HG02642 (cell line): ENCODE data around the gene HAGHL.
A peak's percentile ranks its signal among the peaks of the same experiment; 100 is the strongest.

Source experiments
- ATAC-seq: cut with Tn5 transposase; IDR thresholded peaks from one replicate; pipeline ENCODE4 v1.9.1; 2021; ENCODE audit warnings: mild to moderate bottlenecking; ENCODE audit not compliant: unreplicated experiment, poor library complexity

HAGHL gene

DNA sequence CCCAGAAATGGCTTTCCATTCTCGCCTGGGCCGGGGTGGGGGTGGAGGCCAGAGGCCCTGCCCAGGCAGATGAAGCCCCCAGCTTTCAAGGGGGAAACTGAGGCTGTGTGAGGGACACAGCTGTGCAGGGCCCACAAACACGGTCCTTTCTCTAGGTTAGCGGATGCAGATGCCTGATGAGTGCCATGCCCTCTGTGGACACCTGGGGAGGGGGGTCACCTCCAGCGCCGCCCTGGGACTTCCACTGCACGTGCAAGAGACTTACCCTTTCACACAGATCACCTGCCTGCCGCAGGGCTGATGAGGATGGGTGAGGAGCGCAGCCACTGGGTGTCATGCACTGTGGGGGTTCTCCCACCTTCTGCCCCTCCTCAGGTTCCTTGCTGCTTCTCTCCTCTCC lies 8.5 kb upstream of the HAGHL start:
- ATAC-seq = no peak

DNA sequence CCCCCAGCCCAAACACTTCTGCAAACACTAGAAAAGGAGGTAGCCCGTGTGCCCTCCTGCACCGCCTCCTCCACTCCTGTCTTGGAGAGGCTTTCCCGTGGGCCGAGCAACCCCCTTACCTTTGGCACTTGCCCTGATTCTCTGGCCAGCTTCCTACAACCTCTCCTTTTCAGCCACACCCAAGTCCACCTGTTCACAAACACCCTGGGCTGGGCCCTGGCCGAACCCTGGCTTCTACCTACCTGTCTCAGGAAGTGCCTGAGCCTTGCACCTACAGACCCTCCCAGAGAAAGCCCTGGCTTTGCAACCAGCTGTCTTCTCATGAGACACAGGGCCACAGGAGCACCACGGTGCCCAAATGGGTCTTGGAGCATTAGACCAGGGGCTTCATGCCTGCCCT lies 8.0 kb upstream of the HAGHL start:
- ATAC-seq = no peak

DNA sequence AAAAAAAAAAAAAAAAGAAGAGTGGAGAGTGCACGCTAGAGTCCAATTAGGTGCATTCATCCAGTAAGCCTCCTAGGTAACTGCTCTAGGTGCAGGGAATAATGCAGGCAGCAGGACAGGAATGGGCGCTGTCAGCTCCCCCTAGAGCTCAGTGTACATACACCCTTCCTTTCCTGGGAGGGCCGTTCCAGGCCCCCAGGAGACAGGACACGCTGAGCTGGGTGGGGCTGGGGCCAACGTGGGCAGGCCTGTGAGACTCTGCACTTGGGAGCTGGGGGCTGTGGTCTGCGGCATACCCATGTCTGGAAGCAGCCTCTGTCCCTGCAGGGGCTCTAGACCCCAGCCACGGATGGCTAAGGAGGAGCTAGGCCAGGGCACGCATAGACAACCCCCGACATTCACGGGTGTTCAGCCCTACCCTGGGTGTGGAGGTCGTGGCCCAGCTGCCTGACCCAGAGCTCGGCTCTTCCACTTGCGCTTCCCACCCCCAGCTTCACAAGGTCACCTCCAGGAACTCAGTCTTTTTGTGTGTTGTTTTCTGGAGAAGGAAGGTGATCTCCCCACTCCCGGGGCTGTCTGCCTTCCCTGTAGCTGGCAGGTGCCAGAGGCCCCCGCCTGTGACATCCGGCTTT lies 7.0 kb upstream of the HAGHL start:
- ATAC-seq = no peak

DNA sequence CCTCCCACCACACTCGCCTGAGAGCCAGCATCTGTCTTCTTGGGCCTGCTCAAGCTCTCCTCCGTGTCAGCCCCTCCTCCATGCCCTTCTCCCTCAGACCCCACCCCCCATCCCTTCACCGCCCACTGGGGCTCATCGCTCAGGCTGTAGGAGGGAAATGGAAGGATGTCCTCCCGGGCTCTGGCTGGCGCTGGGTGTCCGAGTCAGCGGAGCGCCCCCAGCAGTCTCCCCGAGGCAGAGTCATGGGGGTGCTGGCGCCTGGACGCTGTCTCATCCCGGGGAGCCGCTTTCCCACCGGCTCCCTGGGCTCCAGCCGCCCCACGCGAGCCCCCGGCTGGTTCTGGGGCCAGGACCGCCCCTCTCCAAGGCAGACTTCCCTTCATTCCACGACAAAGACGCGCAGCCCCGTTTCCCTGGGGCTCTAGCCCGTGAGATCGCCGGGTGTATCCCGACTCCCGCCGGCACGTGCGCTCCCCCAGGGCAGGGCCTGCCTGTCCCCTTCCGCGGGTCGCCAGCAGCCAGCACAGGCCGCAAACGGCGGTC lies 6.4 kb upstream of the HAGHL start:
- peak; percentile 22 for ATAC-seq

DNA sequence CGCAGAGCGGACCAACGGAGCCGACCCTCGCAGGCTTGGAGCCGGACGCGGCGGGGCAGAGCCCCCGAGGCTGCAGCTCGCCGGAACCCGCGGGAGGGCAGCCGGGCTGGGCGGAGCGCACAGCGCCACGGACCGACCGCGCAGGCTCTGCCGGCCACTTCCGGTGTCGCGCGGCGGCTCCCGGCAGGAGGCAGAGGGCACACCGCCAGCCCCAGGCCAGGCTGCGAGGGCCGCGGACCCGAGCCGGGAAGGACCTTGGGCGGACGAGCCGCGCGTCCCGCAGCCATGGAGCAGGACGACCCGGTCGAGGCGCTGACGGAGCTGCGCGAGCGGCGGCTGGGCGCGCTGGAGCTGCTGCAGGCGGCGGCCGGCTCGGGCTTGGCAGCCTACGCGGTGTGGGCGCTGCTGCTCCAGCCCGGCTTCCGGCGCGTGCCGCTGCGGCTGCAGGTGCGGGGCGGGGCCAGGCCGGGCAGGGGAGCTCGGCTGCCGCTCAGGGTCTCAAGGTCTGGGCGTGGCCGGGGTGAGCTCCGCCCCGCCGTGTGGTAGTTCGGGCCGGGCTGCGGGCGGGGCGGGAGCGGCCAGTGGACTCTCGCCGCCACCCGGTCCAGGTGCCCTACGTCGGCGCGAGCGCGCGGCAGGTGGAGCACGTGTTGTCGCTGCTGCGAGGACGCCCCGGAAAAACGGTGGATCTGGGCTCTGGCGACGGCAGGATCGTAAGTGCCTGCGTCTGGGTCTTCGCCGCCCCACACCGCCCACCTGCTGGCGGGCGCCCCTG lies 5.7 kb upstream of the HAGHL start, which contains the start of gene ANTKMT:
Gene ANTKMT, plus strand, starts transcription at position 157 of the 775 bp plus-strand sequence. Its CDS starts 129 bp downstream, at position 286.
- ATAC-seq = peak; percentile 73

DNA sequence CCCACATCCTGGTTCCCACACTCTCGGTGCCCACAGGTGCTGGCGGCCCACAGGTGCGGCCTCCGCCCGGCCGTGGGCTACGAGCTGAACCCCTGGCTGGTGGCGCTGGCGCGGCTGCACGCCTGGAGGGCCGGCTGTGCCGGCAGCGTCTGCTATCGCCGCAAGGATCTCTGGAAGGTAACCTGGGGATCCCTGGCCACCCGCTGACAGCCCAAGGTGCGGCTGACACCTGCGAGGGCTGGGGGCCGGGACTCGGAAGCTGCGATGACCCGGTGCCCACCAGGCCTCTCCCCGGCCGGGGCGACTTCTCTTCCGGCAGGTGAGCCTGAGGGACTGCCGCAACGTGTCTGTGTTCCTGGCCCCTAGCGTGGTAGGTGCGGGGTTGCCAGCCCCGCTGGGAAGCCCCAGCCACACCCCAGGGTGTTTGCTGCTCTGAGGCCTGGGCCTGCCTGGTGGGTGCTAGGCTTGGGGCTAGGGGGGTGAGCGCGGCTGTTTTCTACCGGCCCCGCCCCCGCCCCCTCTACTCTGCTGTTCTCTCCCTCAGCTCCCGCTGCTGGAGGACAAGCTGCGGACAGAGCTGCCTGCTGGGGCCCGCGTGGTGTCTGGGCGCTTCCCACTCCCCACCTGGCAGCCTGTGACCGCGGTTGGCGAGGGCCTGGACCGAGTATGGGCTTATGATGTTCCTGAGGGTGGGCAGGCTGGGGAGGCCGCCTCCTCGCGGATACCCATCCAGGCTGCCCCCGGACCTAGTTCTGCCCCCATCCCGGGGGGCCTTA lies 5.0 kb upstream of the HAGHL start:
- no peak for ATAC-seq

DNA sequence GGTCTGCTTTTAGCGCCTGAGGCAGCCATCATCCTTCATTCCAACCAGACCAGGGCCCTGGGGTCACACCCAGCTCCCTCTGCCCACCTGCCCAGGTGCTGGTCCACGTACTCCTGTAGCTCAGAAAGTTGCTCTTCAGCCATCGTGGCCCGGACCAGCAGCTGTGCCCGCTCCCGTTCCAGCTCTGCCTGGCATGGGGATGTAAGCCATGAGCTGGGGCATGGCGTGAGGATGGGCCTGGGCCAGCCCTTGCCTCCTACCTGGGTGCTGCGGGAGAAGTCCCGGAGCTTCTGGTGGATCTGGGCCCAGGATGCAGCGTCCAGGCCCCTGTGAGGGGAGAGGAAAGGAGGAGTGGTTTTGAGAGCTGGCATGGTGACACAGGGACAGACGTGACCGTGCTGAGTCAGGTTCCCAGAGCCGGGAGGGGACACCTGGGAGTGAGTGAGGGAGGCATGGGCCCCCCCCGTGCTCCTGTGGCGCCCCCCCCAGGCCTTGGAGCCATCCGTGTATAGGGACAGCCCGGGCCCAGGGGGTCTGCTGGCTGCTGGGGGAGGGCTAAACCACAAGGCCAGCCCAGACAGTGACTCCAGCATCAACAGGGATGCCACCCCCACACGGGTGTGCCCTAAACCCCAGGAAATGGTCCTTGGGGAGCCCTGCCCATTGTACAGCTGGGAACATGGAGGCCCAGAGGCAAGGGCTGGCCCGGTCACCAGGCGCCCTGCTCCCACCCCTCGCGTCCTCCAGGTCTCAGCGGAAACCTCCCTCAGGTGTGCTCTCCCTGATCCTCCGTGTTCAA lies 3.9 kb upstream of the HAGHL start:
- no peak for ATAC-seq

DNA sequence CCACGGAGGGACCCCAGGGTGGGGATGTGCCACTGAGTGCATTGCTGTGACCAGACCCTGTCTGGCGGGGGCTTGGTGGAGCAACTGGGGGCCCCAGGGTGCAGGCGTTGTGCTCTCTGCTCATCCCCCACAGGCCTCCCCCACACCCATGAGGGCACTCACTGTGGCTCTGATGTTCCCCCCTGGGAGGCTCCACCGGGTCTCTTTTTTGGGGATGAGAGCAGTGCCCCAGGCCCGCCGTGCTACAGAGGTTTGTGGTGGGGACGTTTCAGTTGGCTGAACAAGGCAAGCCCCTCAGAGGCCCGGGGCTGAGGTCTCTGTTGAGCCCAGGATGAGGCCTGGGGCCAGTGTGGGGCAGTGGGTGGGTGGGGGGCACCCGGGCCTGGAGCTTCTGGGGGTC lies 3.2 kb upstream of the HAGHL start:
- ATAC-seq = no peak

DNA sequence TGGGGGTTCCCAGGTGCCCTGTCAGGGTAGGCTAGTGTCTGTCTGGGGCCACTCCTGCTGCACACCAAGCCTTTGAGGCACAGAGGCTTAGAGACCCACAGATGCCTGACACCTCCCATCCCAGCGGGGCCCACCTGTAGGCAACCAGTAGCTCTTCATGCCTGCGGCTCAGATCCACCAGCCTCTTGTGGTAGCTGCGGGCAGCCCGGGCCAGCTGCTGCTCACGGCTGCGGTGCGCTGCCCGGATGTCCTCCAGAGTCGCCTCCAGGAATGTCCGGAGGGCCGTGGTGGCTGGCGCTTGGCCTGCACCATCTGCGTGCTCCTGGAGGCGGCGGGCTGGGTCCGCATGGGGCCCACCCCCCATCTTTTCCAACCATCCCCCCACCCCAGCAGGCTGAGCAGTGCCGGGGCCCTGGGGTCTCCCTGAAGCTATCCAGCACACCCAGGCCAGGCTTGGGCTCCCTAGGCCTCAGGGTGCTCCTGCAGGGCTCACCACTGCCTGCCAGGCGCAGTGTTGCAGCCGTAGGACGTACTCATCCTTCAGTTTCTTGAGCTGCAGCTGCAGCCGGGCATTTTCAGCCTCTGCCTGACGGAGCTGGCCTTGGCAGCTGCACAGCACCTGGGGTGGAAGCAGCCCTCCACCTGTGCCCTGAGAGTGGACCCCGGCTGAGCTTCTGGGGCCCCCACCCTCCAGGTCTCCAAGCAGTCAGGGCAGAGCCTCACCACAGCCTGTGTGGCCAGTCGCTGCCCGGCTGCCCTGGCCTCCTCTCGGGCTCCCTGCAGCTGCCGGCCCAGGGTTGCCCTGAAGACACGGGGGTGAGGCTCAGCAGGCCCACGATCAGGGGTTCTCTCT lies 2.5 kb upstream of the HAGHL start:
- ATAC-seq = no peak

DNA sequence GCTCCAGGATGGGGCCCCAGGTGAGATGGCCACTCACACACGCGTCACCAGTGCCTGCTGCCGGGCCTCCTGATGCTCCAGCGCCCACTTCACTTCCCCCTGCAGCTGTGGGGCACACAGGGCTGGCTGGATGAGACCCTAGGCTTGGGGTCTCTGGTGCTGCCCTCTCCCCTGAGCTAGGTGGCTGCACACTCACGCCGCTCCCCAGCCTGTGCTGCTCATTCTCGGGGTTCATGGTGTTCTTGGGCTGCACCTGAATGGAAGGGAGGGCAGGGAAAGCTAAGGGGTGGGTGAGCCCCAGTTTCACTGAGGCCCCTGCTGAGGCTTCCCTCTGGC lies 1.9 kb upstream of the HAGHL start:
- ATAC-seq = no peak

DNA sequence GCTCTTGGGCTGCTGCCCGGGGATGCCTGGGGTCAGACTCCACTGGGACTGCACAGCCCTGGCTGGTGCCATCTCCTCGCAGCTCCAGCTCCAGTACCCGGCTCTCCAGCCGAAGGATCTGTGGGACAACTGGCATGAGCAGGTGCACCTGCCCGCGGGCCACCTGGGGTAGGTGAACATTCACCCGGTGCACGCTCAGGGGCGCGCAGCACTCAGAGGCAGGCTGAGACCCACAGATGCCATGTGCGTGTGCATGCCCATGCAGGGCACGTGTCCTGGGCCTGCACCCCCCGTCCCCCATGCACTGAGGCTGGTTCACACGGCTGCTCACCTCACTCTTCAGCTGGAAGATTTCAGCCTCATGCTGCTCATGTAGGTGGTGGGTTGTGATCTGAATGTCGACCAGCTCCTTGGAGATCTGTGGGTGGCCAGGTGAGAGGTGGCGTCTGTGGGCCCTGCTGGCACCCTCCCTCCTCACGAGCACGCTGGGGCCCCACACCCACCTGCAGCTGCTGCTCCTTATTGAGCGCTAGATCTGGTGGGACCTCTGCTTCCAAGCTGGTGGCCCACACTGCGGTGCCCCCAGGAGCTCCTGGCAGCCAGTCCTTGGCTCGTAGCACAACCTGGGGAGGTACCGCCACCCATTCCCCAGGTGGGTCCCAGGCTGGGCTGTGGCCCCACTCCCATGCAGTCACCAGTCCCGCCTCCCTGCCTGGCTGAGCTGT lies 1.3 kb upstream of the HAGHL start:
- ATAC-seq = no peak

DNA sequence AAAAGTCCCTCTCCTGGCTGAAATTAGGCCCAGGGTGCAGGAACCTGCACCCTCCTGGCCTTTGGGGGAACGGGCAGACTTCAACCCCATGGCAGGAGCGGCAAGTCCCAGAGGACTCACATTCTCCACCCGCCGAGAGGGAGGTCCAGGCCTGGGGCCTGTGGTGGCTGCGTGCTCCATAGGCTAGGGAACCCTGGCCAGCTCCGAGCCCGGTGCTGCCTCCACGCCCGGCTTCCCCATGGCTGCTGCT lies 793 bp upstream of the HAGHL start:
- ATAC-seq = no peak

DNA sequence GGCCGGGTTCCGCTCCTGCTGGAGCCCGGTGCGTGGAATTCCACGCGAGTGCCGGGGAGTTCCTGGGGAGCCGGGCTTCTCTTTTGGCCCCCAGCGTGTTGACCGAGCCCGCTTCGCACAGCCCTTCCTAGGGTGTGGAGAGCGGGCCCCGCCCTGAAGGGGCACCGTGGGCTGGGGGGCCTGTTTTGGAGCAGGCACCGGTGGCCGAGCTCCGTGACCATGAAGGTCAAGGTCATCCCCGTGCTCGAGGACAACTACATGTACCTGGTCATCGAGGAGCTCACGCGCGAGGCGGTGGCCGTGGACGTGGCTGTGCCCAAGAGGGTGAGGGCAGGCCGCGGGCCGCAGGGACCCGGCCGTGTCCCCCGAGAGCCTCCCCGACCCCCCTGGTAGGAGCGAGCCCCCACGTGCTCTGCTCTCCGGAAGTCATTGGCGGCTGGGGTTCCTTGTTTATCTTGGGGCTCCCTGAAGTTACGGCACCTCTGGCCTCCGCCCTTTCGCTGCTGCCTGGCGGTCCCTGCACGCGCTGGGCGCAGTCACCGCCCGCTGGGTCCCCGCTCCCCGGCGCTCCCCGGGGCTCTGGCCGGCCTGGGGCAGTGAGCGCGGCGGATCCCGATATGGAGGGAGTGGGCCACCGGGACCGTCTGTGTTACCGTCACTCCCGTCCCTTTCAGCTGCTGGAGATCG lies 528 bp downstream of the HAGHL start:
- no peak for ATAC-seq

DNA sequence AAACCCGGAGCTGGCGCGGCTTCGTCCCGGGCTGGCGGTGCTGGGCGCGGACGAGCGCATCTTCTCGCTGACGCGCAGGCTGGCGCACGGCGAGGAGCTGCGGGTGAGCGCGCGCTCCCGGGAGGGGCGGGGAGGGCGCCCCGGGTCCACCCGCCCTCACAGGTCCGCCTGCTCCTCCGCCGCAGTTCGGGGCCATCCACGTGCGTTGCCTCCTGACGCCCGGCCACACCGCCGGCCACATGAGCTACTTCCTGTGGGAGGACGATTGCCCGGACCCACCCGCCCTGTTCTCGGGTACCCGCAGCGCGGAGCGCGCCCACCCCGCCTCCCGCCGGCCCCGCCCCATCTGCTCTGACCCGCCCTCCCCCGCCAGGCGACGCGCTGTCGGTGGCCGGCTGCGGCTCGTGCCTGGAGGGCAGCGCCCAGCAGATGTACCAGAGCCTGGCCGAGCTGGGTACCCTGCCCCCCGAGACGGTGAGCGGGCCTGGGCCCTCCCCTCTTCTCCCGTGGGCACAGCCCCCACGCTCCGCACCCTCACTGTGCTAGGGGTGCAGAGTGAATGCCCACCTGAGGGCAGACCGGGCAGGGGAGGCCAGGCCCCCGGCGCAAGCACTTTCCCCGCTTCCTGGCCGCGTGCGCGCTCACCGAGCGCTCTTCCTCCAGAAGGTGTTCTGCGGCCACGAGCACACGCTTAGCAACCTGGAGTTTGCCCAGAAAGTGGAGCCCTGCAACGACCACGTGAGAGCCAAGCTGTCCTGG lies 1.4 kb downstream of the HAGHL start:
- ATAC-seq = no peak

DNA sequence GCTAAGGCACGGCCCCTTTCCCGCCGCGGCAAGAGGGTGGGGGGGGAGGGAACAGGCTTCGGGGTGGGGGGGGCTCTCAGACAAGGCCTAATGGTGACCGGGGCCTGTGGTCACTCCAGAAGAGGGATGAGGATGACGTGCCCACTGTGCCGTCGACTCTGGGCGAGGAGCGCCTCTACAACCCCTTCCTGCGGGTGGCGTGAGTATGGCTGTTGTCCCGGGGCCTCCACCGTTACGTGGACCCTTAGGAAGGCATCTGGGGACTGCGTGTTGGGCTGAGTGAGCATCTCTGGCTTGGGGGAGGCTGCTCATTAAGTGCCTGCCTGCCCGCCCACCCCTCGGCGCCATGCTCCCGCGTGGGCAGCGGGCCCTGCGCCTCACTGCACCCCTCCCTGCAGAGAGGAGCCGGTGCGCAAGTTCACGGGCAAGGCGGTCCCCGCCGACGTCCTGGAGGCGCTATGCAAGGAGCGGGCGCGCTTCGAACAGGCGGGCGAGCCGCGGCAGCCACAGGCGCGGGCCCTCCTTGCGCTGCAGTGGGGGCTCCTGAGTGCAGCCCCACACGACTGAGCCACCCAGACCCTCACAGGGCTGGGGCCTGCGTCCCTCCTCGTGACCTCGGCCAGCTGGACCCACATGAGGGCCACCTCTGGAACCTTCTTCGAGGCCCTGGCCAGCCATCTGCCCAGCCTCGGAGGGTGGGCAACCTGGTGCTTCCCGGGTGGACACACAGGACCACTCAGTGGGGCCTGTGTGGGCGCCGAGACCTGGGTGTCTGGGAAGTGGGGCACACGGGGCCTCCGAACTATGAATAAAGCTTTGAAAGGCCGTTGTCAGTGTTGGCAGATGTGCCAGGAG lies 2.2 kb downstream of the HAGHL start:
- ATAC-seq = no peak

DNA sequence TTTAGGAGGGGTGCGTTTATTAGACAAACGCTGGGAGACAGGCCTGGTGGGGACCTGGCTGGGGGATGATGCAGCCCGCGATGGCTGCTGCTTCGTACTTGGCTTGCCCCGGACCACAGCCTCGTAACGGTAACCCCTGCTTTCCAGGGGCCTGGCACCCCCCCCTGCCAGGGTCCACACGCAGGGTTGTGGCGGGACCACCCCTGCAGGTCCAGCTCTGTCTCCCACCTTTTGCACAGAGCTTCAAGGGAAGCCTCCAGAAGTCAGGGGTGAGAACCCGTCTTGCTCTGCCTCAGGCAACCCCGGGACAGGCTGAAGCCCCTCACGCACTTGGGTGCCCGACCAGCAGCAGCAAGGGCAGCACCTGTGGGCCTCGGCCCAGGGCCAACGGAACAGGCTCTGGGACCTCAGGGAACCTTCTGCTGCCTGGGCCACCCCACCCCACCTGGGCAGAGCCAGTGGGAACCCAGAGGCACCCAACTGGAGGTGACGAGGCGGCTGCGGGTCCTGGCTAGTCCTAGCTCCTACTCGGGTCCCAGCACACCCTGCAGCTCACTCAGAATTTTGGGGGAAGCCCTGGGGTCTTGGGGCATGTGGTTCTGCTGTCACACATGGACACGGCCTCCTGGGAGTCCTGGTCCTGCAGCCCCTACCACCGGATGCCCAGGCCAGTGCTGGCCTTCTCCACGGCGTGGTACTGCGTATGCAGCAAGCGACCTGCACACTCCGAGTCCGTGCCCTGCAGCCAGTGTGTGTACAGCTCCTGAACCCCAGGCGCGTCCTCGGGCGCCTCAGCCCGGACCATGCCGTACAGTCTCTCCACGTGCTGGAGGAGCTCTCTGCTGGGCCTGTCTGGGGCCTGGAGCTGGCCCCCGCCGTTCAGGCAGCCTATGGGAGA lies 3.1 kb downstream of the HAGHL start:
- ATAC-seq = no peak
